GM12878 (cell line): ENCODE data around the gene SNRPE. TPM values are rescaled to one million over a fixed set of nuclear protein-coding genes. Genes with fewer than 3 reads are reported as not detected.

ENCODE experiments used
- ATAC-seq: fragments of 200-7000 bp; cut with Tn5 transposase; 3 replicates; pipeline ENCODE4 v1.9.1; 2020; ENCODE audit warnings: mild to moderate bottlenecking, moderate library complexity
- BruUV-seq: library from RNA; stranded (reverse); fragments of 400-500 nt; replicated peaks from 2 replicates; lab custom pipeline; 2021; lab: Mats Ljungman, UMichigan
- CTCF ChIA-PET: fragments of 300-600 bp; sonication (Branson Sonifier 250); formaldehyde crosslinking; extraction: SDS; loops from one replicate; lab custom pipeline; 2021; ENCODE audit warnings: inconsistent platforms; lab: Yijun Ruan, JAX
- POLR2A ChIA-PET: fragments of 350-600 bp; formaldehyde crosslinking; extraction: SDS; loops from one replicate; lab custom pipeline; 2021; ENCODE audit warnings: inconsistent platforms; lab: Charles Lee
- RAD21 ChIA-PET: fragments of 300-600 bp; sonication (Branson Sonifier 250); formaldehyde crosslinking; loops from one replicate; lab custom pipeline; 2023; ENCODE audit warnings: antibody characterized with exemption; ENCODE audit not compliant: unreplicated experiment; lab: Charles Lee
- SMC1A ChIA-PET: fragments of 300-600 bp; sonication (Branson Sonifier 250); formaldehyde crosslinking; loops from one replicate; lab custom pipeline; 2023; ENCODE audit not compliant: unreplicated experiment, uncharacterized antibody; lab: Charles Lee
- DNase-seq: peaks from one replicate; pipeline ENCODE4 v3.0.0-alpha.2; 2011; ENCODE audit warnings: low read depth, low spot score
- FAIRE-seq: peaks from 3 replicates; lab custom pipeline; 2011; peaks lifted over from hg19 to GRCh38; lab: Jason Lieb, UNC
- H2AFZ ChIP-seq: 2 replicates; pipeline ENCODE4 v1.6.0; 2011; ENCODE audit warnings: low read depth, low read length, control low read depth; ENCODE audit not compliant: control insufficient read depth
- H3K27ac ChIP-seq: 2 replicates; pipeline ENCODE4 v1.5.1; 2011; ENCODE audit warnings: control low read depth; ENCODE audit not compliant: control insufficient read depth, insufficient read depth
- H3K27me3 ChIP-seq, 2 experiments: replicated peaks in 1 of 2; 2 replicates each; pipeline versions ENCODE4 v1.6.0 to v1.6.1; 2011; ENCODE audit warnings: low read length in 1 of 2; ENCODE audit not compliant: control insufficient read depth in 2 of 2, insufficient read depth in 2 of 2
- H3K36me3 ChIP-seq, 2 experiments: 2 replicates each; pipeline ENCODE4 v1.5.1; 2011; ENCODE audit warnings: low read length in 1 of 2; ENCODE audit not compliant: control insufficient read depth in 2 of 2, insufficient read depth in 2 of 2
- H3K4me1 ChIP-seq: 2 replicates; pipeline ENCODE4 v1.6.1; 2011; ENCODE audit warnings: mild to moderate bottlenecking, low read length, moderate library complexity, mixed read lengths; ENCODE audit not compliant: control insufficient read depth, insufficient read depth
- H3K4me2 ChIP-seq: 2 replicates; pipeline ENCODE4 v1.6.0; 2011; ENCODE audit warnings: control low read depth; ENCODE audit not compliant: control insufficient read depth, insufficient read depth
- H3K4me3 ChIP-seq: fragments of 200-600 bp; sonication (generic); 2 replicates; pipeline ENCODE4 v1.5.1; 2016
- H3K79me2 ChIP-seq: 2 replicates; pipeline ENCODE4 v1.6.0; 2011; ENCODE audit warnings: low read length; ENCODE audit not compliant: control insufficient read depth, insufficient read depth
- H3K9ac ChIP-seq: 2 replicates; pipeline ENCODE4 v1.8.0; 2011; ENCODE audit warnings: low read length, control low read depth, mixed read lengths; ENCODE audit not compliant: control insufficient read depth, insufficient read depth
- H3K9me3 ChIP-seq: replicated peaks from 3 replicates; pipeline ENCODE4 v1.5.1; 2011; ENCODE audit warnings: mild to moderate bottlenecking, low read length; ENCODE audit not compliant: control insufficient read depth, insufficient read depth
- H4K20me1 ChIP-seq: 2 replicates; pipeline ENCODE4 v1.6.0; 2011; ENCODE audit not compliant: control insufficient read depth, insufficient read depth
- BCL3 ChIP-seq: IDR thresholded peaks from 2 replicates; pipeline ENCODE4 v1.6.1; 2011; ENCODE audit warnings: borderline replicate concordance, low read depth, mild to moderate bottlenecking, moderate library complexity, low read length; ENCODE audit not compliant: insufficient read depth, poor library complexity, severe bottlenecking
- BMI1 ChIP-seq: fragments of 450-650 bp; IDR thresholded peaks from 2 replicates; pipeline ENCODE4 v1.6.1; 2016; ENCODE audit warnings: mild to moderate bottlenecking, moderate library complexity, borderline replicate concordance
- CEBPB ChIP-seq, 2 experiments: fragments of 150-350 bp in 1 of 2; IDR thresholded peaks; 2 replicates each; pipeline ENCODE4 v1.6.1; 2012 to 2014; ENCODE audit warnings: low read depth in 2 of 2, low read length in 2 of 2, borderline replicate concordance in 1 of 2, inconsistent platforms in 1 of 2
- CREB1 ChIP-seq: IDR thresholded peaks from 2 replicates; pipeline ENCODE4 v1.6.1; 2012; ENCODE audit warnings: low read depth, mild to moderate bottlenecking, inconsistent platforms
- DPF2 ChIP-seq: fragments of 450-650 bp; IDR thresholded peaks from 2 replicates; pipeline ENCODE4 v1.6.1; 2017; ENCODE audit warnings: mild to moderate bottlenecking
- HCFC1 ChIP-seq: fragments of 150-350 bp; IDR thresholded peaks from 2 replicates; pipeline ENCODE4 v1.6.1; 2014; ENCODE audit warnings: low read length
- KAT2A ChIP-seq: conservative IDR thresholded peaks from 2 replicates; pipeline ENCODE4 v1.6.1; 2011; ENCODE audit warnings: low read depth, low read length; ENCODE audit not compliant: control insufficient read depth
- KLF5 ChIP-seq: fragments of 450-650 bp; IDR thresholded peaks from 2 replicates; pipeline ENCODE4 v1.6.1; 2014; ENCODE audit warnings: mild to moderate bottlenecking; ENCODE audit not compliant: partially characterized antibody
- LARP7 ChIP-seq: fragments of 450-650 bp; IDR thresholded peaks from 2 replicates; pipeline ENCODE4 v1.6.1; 2017; ENCODE audit warnings: mild to moderate bottlenecking
- NKRF ChIP-seq: fragments of 450-650 bp; conservative IDR thresholded peaks from 2 replicates; pipeline ENCODE4 v1.6.1; 2017; ENCODE audit warnings: mild to moderate bottlenecking, moderate library complexity
- NR2F1 ChIP-seq: fragments of 450-650 bp; conservative IDR thresholded peaks from 2 replicates; pipeline ENCODE4 v1.6.1; 2017; ENCODE audit warnings: mild to moderate bottlenecking
- PAX5 ChIP-seq: IDR thresholded peaks from 2 replicates; pipeline ENCODE4 v1.6.1; 2011; ENCODE audit warnings: low read depth, low read length, borderline replicate concordance
- PML ChIP-seq: IDR thresholded peaks from 2 replicates; pipeline ENCODE4 v1.6.1; 2012; ENCODE audit warnings: low read length, inconsistent platforms
- POLR2AphosphoS2 ChIP-seq: IDR thresholded peaks from 2 replicates; pipeline ENCODE4 v1.6.1; 2011; ENCODE audit warnings: low read depth, mild to moderate bottlenecking, low read length, improper control_type of control experiment, moderate library complexity
- POLR2AphosphoS5 ChIP-seq: IDR thresholded peaks from 2 replicates; pipeline ENCODE4 v1.6.1; 2011; ENCODE audit warnings: mild to moderate bottlenecking, low read length, inconsistent platforms
- RCOR1 ChIP-seq: conservative IDR thresholded peaks from 2 replicates; pipeline ENCODE4 v1.6.1; 2012; ENCODE audit warnings: low read depth, low read length, improper control_type of control experiment
- STAT3 ChIP-seq: IDR thresholded peaks from 2 replicates; pipeline ENCODE4 v1.6.1; 2011; ENCODE audit warnings: low read depth, low read length, improper control_type of control experiment
- TARDBP ChIP-seq: IDR thresholded peaks from 2 replicates; pipeline ENCODE4 v1.6.1; 2016; ENCODE audit warnings: borderline replicate concordance
- ZNF24 ChIP-seq: fragments of 450-650 bp; IDR thresholded peaks from 2 replicates; pipeline ENCODE4 v1.6.1; 2017; ENCODE audit warnings: antibody characterized with exemption, mild to moderate bottlenecking
- WGBS: methylation state at CpG from one replicate; pipeline ENCODE4 v1.1.6; 2016; ENCODE audit warnings: low lambda C conversion rate; ENCODE audit not compliant: insufficient replicate concordance, insufficient coverage; ENCODE audit errors: missing lambda C conversion rate; 5-methylcytosine and 5-hydroxymethylcytosine counted together
- in situ Hi-C: fragments of 300-500 bp; cut with MboI; formaldehyde crosslinking; loops from 9 replicates; pipeline ENCODE4 v1.14.3; 2018; ENCODE audit warnings: mixed read lengths
- intact Hi-C: fragments of 100-400 bp; cut with micrococcal nuclease; formaldehyde crosslinking; loops from one replicate; pipeline ENCODE4 v1.14.2; 2022; ENCODE audit not compliant: unreplicated experiment
- polyA plus RNA-seq, 11 experiments: library from polyadenylated mRNA; depleted of rRNA in 4 of 11; unstranded in 6 of 11; stranded (reverse) in 5 of 11; fragments of >200 nt; fragmentation: Nextera tagmentation in 4 of 11; fragmentation: Illumina TruSeq in 1 of 11; extraction: Ambion mirVana in 4 of 11; extraction: Trizol in 1 of 11; gene quantifications; 1 replicate in 1 of 11; 2 replicates in 10 of 11; pipeline versions ENCODE4 v1.2.1 to v1.2.3, GENCODE V29; 2011 to 2016; ENCODE audit warnings: inconsistent platforms in 2 of 11, missing spikeins in 2 of 11, low read depth in 1 of 11
- total RNA-seq, 4 experiments: library from RNA; depleted of rRNA in 3 of 4; stranded (reverse); fragments of >200 nt in 3 of 4; fragmentation: Illumina TruSeq in 1 of 4; extraction: Trizol in 1 of 4; gene quantifications; 2 replicates each; pipeline versions ENCODE4 v1.2.1 to v1.2.3, GENCODE V29; 2013 to 2021

The SNRPE gene
- total and polyA plus RNA-seq, 10 of the 15 experiments (the other 5 are each of a cell fraction or from before 2014, with no cell fraction given), result 109 to 1,384 (median 316) TPM

- no peak overlapping the region for H3K4me3 ChIP-seq
- ATAC-seq (no peak), DNase-seq (no peak), FAIRE-seq (no peak)
- no peaks in the 10 kb centered on the region for H3K4me1 ChIP-seq
- H3K79me2 ChIP-seq, result no peaks in the 10 kb centered on the region
- no peaks in the 10 kb centered on the region for H4K20me1 ChIP-seq
- H3K27me3 ChIP-seq, result no peaks in the 10 kb centered on the region; a peak in 1 of 4 replicates
- in situ Hi-C loops, result no loop called here
- POLR2A ChIA-PET, result no interaction called here
- no peak overlapping the region for H3K27ac ChIP-seq
- no peak overlapping the region for H3K4me2 ChIP-seq
- no peak overlapping the region for H3K9ac ChIP-seq
- CTCF ChIA-PET, result no interaction called here
- BruUV-seq, result no TSS peak
- no peak overlapping the region for H2AFZ ChIP-seq
- TF ChIP-seq KLF5 (no peak), TARDBP (no peak), POLR2AphosphoS2 (no peak), NR2F1 (no peak), ZNF24 (no peak), STAT3 (no peak), BCL3 (no peak), NKRF (no peak), PAX5 (no peak), POLR2AphosphoS5 (no peak), LARP7 (no peak), HCFC1 (no peak), CEBPB (IDR thresholded peaks at IDR 0.05; ENCODE audit: borderline replicate concordance in 1 of 2, low read depth in 2 of 2, low read length in 2 of 2) (no peak), CREB1 (no peak), BMI1 (no peak), DPF2 (no peak), RCOR1 (no peak), KAT2A (no peak), PML (no peak)
- intact Hi-C loops, result no loop called here
- RAD21 ChIA-PET, result no interaction called here
- no peaks in the 10 kb centered on the region for H3K9me3 ChIP-seq
- no peaks in the 10 kb centered on the region for H3K36me3 ChIP-seq
- SMC1A ChIA-PET, result no interaction called here
- 65% methylated on average over 5 of the region's 5 CpGs for WGBS
Observed at GRCh38 chr1:203911806-203912205, 50.4 kb downstream of the SNRPE start.
